GM18870 (cell line): Measurements from ENCODE around the gene ESPN.

Experiments
- ATAC-seq: cut with Tn5 transposase; IDR thresholded peaks from one replicate; pipeline ENCODE4 v1.9.1; 2021; ENCODE audit warnings: moderate library complexity; ENCODE audit not compliant: unreplicated experiment

ESPN gene

DNA sequence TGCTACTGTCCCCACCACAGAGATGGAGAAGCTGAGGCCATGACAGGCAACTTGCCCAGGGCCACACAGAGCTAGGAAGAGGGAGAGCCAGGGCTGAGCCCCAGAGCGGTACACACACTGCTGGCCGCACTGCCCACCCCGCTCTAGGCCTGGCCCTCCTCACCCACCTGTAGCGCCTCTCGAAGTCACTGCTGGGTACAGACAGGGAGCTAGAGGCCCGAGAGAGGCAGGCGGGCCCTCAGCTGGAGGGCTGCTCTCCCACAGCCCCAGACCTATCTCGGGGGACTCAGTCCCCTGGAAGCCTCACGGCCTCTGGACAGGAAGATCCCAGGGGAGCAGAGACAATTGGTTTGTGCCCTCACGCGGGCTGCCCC, 84.2 kb downstream of the ESPN start:
- ATAC-seq, result no peak

DNA sequence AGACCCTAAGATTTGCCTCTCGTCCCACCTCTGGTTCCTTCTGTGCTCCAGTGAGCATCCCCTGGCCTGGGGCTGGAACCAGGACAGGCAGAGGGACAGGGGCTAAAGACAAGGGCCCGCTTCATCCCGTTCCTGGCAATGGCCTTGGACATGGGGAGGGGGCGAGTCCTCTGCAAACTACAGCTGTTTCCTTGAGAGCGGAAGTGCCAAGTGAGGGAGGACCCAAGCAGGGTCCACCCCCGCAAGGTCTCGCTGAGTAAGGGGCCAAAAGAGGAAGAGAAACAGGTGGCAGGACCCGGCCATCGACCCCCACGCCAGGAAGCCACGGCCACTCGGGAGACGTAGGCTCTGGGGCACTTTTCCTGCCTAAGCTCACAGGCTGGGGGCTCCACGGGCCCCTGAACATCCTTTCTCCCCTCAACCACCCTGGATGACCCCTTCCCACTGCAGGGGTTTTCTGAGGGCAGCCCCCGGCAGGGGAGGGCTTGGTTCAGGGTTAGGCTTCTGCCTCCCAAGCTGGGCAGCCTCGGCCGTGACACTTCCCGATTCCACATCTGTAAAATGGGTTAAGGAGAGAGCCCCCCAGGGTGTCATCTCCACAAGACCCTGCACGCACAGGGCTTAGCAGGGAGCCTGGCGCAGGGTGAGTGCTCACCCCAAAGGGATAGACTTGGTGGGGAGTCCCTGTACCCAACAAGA, 84.8 kb downstream of the ESPN start:
- no peak for ATAC-seq

GRCh38 chr1:6509919-6510291, 85.3 kb downstream of the ESPN start:
- ATAC-seq, result no peak

GRCh38 chr1:6510493-6510892, 85.9 kb downstream of the ESPN start:
- ATAC-seq, result no peak
